Right lobe of liver (tissue), 4 donors: Measurements from ENCODE around the gene TMEM236.

Experiments used
- POLR2A ChIP-seq: fragments of 450-650 bp; IDR thresholded peaks from one replicate; pipeline ENCODE4 v1.6.1; 2017; ENCODE audit warnings: antibody characterized with exemption, mild to moderate bottlenecking
- TF ChIP-seq, protein P1 (sequence below), 4 donors: fragments of 200-600 bp in 3 of 4; fragments of 450-650 bp in 1 of 4; IDR thresholded peaks; one replicate each; pipeline versions ENCODE4 v1.5.1 to v1.8.0; 2016 to 2022; ENCODE audit warnings: antibody characterized with exemption in 4 of 4, mild to moderate bottlenecking in 2 of 4
- donor health status: DM: no; HTN: no; CAD: no.
- donor health status: DM: no; HTN: no; CAD: no.
- donor health status: DM: no; HTN: yes; CAD: no.

DNA sequence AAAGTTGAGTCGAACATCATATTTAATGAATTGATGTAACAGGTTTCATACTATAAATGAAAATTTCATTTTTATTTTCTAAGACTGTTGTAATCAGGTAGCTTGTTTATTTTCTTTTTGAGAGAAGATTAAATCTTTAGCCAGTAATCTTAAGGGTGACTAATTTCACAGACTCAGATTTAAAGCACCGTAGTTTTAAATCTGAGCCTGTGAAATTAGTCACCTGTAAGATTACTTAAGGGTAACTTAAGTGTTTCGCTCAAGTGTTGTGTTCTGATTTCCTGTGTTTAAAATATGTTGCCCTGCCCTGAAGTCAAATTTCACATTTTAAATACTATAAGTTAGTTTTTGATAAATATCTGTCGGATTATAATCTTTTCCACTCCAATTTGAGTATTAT, 35.8 kb upstream of the TMEM236 start:
- no peak for TF ChIP-seq POLR2A
- TF ChIP-seq, protein P1, sequence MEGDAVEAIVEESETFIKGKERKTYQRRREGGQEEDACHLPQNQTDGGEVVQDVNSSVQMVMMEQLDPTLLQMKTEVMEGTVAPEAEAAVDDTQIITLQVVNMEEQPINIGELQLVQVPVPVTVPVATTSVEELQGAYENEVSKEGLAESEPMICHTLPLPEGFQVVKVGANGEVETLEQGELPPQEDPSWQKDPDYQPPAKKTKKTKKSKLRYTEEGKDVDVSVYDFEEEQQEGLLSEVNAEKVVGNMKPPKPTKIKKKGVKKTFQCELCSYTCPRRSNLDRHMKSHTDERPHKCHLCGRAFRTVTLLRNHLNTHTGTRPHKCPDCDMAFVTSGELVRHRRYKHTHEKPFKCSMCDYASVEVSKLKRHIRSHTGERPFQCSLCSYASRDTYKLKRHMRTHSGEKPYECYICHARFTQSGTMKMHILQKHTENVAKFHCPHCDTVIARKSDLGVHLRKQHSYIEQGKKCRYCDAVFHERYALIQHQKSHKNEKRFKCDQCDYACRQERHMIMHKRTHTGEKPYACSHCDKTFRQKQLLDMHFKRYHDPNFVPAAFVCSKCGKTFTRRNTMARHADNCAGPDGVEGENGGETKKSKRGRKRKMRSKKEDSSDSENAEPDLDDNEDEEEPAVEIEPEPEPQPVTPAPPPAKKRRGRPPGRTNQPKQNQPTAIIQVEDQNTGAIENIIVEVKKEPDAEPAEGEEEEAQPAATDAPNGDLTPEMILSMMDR (IDR thresholded peaks at IDR 0.05) = no peak
